ENCODE results near the gene AMBRA1. TPM values are rescaled to one million over a fixed set of nuclear protein-coding genes. Genes with fewer than 3 reads are reported as not detected.

The AMBRA1 gene
- 32.3 TPM for total RNA-seq

DNA sequence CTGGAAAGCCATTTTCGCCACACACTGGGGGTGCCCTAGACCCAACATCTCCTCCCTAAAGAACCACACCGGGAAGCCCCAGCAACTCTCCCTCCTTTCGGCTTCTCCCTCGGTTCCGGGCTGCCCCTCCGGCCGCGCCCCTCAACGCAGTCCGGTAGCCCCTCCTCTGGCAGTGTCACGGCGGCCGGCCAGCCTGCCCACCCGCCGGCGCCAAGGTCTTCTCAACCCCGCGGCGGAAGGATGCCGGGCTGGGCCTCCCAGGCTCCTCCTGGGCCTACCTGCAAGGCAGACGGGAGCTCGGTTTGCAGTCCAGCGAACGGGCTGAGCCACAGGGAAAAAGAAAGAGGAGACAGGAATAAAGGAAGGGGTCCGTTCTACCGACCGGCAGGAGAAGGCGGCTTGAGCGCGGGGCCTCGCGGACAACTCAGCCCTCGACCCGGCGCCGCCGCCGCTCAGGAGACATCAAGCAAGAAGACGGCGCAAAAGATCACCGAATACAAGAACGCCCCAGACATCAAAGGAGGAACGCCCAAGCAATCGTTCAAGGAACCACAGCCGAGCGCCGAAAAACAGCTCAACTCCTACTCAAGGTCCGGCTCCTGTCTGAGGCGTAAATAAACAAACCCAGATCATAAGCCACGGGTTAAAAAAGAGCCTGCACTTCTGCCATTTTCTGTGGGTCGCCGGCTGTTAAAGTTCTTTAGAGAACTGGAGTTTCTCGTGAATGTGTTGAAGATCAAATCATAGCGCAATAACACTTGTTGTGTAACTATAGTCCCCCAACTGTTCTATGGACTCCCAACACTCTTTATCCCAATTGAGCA lies at the start of gene AMBRA1:
AMBRA1 (minus strand) TSS at position 474 of the 824 bp plus-strand sequence. CDS start 45,643 bp downstream, outside the sequence.

DNA sequence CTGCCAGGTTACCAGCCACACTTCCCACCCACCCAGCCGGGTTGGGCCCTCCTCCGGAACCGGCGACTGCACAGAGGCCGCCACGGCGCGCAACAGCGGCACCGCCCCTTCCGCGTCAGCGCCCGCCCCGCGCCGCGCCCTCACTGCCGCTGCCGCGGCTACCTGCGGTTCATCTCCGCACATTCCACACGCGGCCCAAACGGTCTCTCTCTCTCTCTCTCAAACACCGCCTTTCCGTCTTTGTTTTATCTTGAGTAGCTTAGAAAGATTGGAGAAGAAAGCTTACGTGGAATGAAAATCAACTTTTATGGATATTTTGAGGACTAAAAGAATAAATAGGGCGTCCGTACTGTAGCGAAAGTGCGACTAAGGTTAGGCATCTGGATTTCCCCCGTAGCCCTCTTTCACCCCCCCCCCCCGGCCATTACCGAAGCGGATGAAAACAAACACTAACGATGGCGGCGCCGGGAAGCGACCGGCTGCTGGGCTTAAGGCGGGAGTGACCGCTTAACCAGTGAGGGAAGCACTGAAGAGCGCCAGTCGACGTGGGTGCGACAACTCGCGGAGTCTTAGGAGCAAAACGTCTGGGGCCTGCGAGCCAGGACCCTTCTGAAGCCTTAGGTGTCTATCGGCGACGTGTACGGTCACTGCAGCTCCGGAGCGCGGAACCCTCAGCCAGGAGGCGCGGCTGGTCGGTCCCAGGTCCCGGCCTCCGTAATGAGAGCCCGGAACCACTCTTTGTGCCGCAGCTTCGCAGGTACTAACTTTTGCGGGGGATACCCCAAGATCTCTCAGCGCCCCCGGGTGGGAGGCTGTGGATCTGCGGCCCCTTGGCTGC lies 23.5 kb upstream of the AMBRA1 start, which contains the start of the genes ATG13 and HARBI1:
ATG13 (plus strand) TSS at position 420 of the 838 bp plus-strand sequence. CDS start 26,739 bp downstream, outside the sequence.
HARBI1 (minus strand) TSS at position 94 of the 838 bp plus-strand sequence. CDS start 990 bp downstream, outside the sequence.

GRCh38 chr11:46391578-46392420 lies 202.0 kb downstream of the AMBRA1 start, which contains the start of gene CHRM4:
Gene CHRM4, minus strand, starts transcription at chr11:46391776. Its CDS starts 5,219 bp downstream, at chr11:46386557.

DNA sequence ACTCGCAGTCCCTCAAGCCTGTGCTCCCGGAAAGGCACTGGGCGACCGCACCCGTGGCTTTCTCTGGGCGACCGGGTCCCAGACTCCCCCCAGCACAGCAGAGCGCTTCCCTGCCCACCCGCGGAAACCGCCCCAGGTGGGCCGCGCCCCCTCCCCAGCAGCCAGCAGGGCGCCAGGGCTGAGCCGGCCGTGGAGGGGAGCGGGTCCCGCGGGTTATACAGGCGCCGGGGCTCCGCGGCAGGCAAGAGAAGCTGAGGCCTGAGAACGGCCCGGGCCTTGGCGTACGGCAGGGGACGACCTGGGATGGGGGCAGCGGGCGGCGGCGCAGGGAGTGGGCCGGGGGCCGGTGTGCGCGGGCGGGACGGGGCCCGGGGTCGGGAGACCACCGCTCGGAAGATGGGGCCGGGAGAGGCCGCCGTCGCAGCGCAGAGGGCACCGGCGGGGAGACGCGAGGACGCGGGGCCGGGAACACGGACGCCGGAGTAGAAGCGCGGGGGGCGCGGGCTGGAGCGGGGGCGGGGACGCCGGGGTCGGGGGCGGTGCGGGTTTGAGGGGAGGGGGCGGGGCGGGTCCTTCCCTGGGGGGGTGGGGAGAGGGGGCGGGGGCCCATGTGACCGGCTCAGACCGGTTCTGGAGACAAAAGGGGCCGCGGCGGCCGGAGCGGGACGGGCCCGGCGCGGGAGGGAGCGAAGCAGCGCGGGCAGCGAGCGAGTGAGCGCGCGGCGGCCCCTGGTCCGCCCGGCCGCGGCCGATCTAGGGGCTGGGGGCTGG lies 212.6 kb downstream of the AMBRA1 start, which contains the start of gene MDK:
MDK (plus strand) TSS at position 622 of the 771 bp plus-strand sequence. CDS start 389 bp downstream, outside the sequence.

GRCh38 chr11:46346886-46347636 lies 246.8 kb downstream of the AMBRA1 start, which contains the start of gene DGKZ:
Gene DGKZ, plus strand, starts transcription at chr11:46347463. Its CDS starts 197 bp downstream, at chr11:46347660.

Small RNA genes within 50 kb of the gene (small RNA-seq; reads per million reads assigned to genes)
- not detected for gene MIR3160-1
- 0.08 reads per million for gene MIR4688

Other genes with a start within 250 kb of the AMBRA1 start
- 54.2 TPM for gene DGKZ, start 246.6 kb downstream of the AMBRA1 start, total RNA-seq
- gene MDK, start 212.4 kb downstream of the AMBRA1 start, total RNA-seq = 21.7 TPM
- gene CHRM4, start 202.2 kb downstream of the AMBRA1 start, total RNA-seq = 13.4 TPM
- 9.0 TPM for gene HARBI1, start 23.2 kb upstream of the AMBRA1 start, total RNA-seq
- 40.4 TPM for gene ATG13, start 23.5 kb upstream of the AMBRA1 start, total RNA-seq
- gene ARHGAP1, start 106.6 kb upstream of the AMBRA1 start, total RNA-seq = 21.5 TPM
- 3.7 TPM for gene ZNF408, start 107.0 kb upstream of the AMBRA1 start, total RNA-seq
- gene F2, start 125.2 kb upstream of the AMBRA1 start, total RNA-seq = not detected

Measured in diencephalon (tissue), 1 donor.